Endothelial cell (in vitro differentiated cells): ENCODE results near the gene CAPN13. TPM values are rescaled to one million over a fixed set of nuclear protein-coding genes. Genes with fewer than 3 reads are reported as not detected.

Experiments used
- DNase-seq: peaks from one replicate; pipeline ENCODE4 v3.0.0; 2021; ENCODE audit warnings: low spot score
- H3K27ac Mint-ChIP-seq: one replicate; pipeline ENCODE4 v1.8.0; 2021; ENCODE audit warnings: mixed read lengths, inconsistent platforms; ENCODE audit not compliant: unreplicated experiment
- H3K27me3 Mint-ChIP-seq: one replicate; pipeline ENCODE4 v1.8.0; 2021; ENCODE audit warnings: mild to moderate bottlenecking, moderate library complexity, mixed read lengths, inconsistent platforms; ENCODE audit not compliant: unreplicated experiment
- H3K36me3 Mint-ChIP-seq: one replicate; pipeline ENCODE4 v1.8.0; 2021; ENCODE audit warnings: mild to moderate bottlenecking, low read depth, mixed read lengths, inconsistent platforms; ENCODE audit not compliant: unreplicated experiment
- H3K4me1 Mint-ChIP-seq: one replicate; pipeline ENCODE4 v1.8.0; 2021; ENCODE audit warnings: mild to moderate bottlenecking, mixed read lengths, inconsistent platforms; ENCODE audit not compliant: unreplicated experiment
- H3K4me3 Mint-ChIP-seq: one replicate; pipeline ENCODE4 v1.8.0; 2021; ENCODE audit warnings: mild to moderate bottlenecking, mixed read lengths, inconsistent platforms; ENCODE audit not compliant: unreplicated experiment
- H3K9me3 Mint-ChIP-seq: one replicate; pipeline ENCODE4 v1.8.0; 2021; ENCODE audit warnings: mixed read lengths, inconsistent platforms; ENCODE audit not compliant: unreplicated experiment
- CTCF ChIP-seq: fragments of 200-600 bp; sonication (generic); IDR thresholded peaks from one replicate; pipeline ENCODE4 v1.5.0; 2021; ENCODE audit warnings: antibody characterized with exemption; ENCODE audit not compliant: unreplicated experiment
- long read RNA-seq: library from polyadenylated mRNA; unstranded; transcript quantifications from one replicate; pipeline ENCODE4 v2.0.0, GENCODE V29; 2020; ENCODE audit not compliant: unreplicated experiment
- total RNA-seq: library from RNA; stranded (reverse); fragmentation: NEBNext Ultra II Directional; extraction: Animal tissue kit (Norgen Biotek cat#: 25700); gene quantifications from one replicate; pipeline ENCODE4 v1.2.1, GENCODE V29; 2021; ENCODE audit not compliant: unreplicated experiment

CAPN13 gene
- total RNA-seq, result 0.44 TPM
- long read RNA-seq, result 0 reads

- Mint-ChIP-seq H3K4me3 (no peak within 1 kb of the TSS), H3K9me3 (no peaks in the 10 kb centered on the region), H3K27ac (no peak within 1 kb of the TSS), H3K27me3 (peaks cover 3% of the 10 kb centered on the region), H3K36me3 (peaks cover 2% of the 10 kb centered on the region), H3K4me1 (no peaks in the 10 kb centered on the region)
- TF ChIP-seq CTCF, result no peak
- no peak for DNase-seq
These were observed at the start of gene CAPN13 for GRCh38 chr2:30807249-30807648. Gene CAPN13, minus strand, starts transcription at chr2:30807446. Its CDS starts 20,121 bp downstream, at chr2:30787325.

GRCh38 chr2:30847841-30848240 lies 40.6 kb upstream of the CAPN13 start:
- Mint-ChIP-seq H3K27me3 (peaks cover 2% of the 10 kb centered on the region), H3K27ac (no peak overlapping the region), H3K4me1 (no peaks in the 10 kb centered on the region), H3K9me3 (no peaks in the 10 kb centered on the region), H3K36me3 (no peaks in the 10 kb centered on the region), H3K4me3 (no peak overlapping the region)
- no peak for TF ChIP-seq CTCF
- no peak for DNase-seq

GRCh38 chr2:30847329-30847728 lies 40.1 kb upstream of the CAPN13 start:
- Mint-ChIP-seq H3K4me3 (no peak overlapping the region), H3K4me1 (no peaks in the 10 kb centered on the region), H3K27me3 (peaks cover 2% of the 10 kb centered on the region), H3K9me3 (no peaks in the 10 kb centered on the region), H3K36me3 (no peaks in the 10 kb centered on the region), H3K27ac (no peak overlapping the region)
- no peak for DNase-seq
- TF ChIP-seq CTCF, result no peak

GRCh38 chr2:30828586-30828985 lies 21.3 kb upstream of the CAPN13 start:
- TF ChIP-seq CTCF, result no peak
- no peak for DNase-seq
- H3K9me3 Mint-ChIP-seq, result peaks cover 11% of the 10 kb centered on the region
- no peaks in the 10 kb centered on the region for H3K27me3 Mint-ChIP-seq
- no peak overlapping the region for H3K27ac Mint-ChIP-seq
- H3K4me3 Mint-ChIP-seq, result no peak overlapping the region
- no peaks in the 10 kb centered on the region for H3K4me1 Mint-ChIP-seq
- H3K36me3 Mint-ChIP-seq, result no peaks in the 10 kb centered on the region

- Mint-ChIP-seq H3K27me3 (no peaks in the 10 kb centered on the region), H3K4me1 (no peaks in the 10 kb centered on the region), H3K9me3 (peaks cover 11% of the 10 kb centered on the region), H3K4me3 (no peak overlapping the region), H3K36me3 (no peaks in the 10 kb centered on the region), H3K27ac (no peak overlapping the region)
- no peak for DNase-seq
- TF ChIP-seq CTCF, result no peak
These were observed 19.7 kb upstream of the CAPN13 start for GRCh38 chr2:30826916-30827315.
